Suprapubic skin (tissue), 4 donors: ENCODE measurements around the gene TNXB. TPM values are rescaled to one million over a fixed set of nuclear protein-coding genes. Genes with fewer than 3 reads are reported as not detected.

ENCODE experiments used
- DNase-seq, 2 donors: peaks; one replicate each; pipeline ENCODE4 v3.0.0-alpha.2; 2019; ENCODE audit warnings: low spot score in 2 of 2
- H3K27ac ChIP-seq: fragments of 200-600 bp; sonication (generic); one replicate; pipeline ENCODE4 v1.5.1; 2019
- H3K27me3 ChIP-seq: fragments of 200-600 bp; sonication (generic); one replicate; pipeline ENCODE4 v1.5.1; 2019
- H3K36me3 ChIP-seq: fragments of 200-600 bp; sonication (generic); one replicate; pipeline ENCODE4 v1.5.1; 2019
- H3K4me1 ChIP-seq: fragments of 200-600 bp; sonication (generic); one replicate; pipeline ENCODE4 v1.5.1; 2019
- H3K4me3 ChIP-seq: fragments of 200-600 bp; sonication (generic); one replicate; pipeline ENCODE4 v1.5.1; 2019; ENCODE audit warnings: mild to moderate bottlenecking
- H3K9me3 ChIP-seq: fragments of 200-600 bp; sonication (generic); one replicate; pipeline ENCODE4 v1.5.1; 2019
- EP300 ChIP-seq: sonication (generic); formaldehyde crosslinking; IDR thresholded peaks from one replicate; pipeline ENCODE4 v1.6.1; 2017; ENCODE audit warnings: antibody characterized with exemption
- POLR2A ChIP-seq, 2 donors: fragments of 450-650 bp; IDR thresholded peaks; one replicate each; pipeline ENCODE4 v1.6.1; 2017; ENCODE audit warnings: antibody characterized with exemption in 2 of 2, mild to moderate bottlenecking in 2 of 2, moderate library complexity in 2 of 2
- POLR2AphosphoS5 ChIP-seq, 3 donors: sonication (generic); formaldehyde crosslinking; IDR thresholded peaks; one replicate each; pipeline ENCODE4 v1.6.1; 2017; ENCODE audit warnings: antibody characterized with exemption in 3 of 3
- WGBS: methylation state at CpG from one replicate; pipeline ENCODE4 v1.1.5; 2018; 5-methylcytosine and 5-hydroxymethylcytosine counted together
- total RNA-seq, 4 donors: library from RNA; depleted of rRNA; stranded (reverse); fragments of >200 nt; gene quantifications; one replicate each; pipeline ENCODE4 v1.1.0, GENCODE V29; 2016
- TF ChIP-seq, protein P1 (sequence below), 2 donors: fragments of 200-600 bp in 1 of 2; fragments of 450-650 bp in 1 of 2; sonication (generic) in 1 of 2; IDR thresholded peaks; one replicate each; pipeline ENCODE4 v1.5.1; 2016 to 2019; ENCODE audit warnings: antibody characterized with exemption in 2 of 2, mild to moderate bottlenecking in 1 of 2, moderate library complexity in 1 of 2

The TNXB gene
- total RNA-seq, 4 donors from 2014 or later = 25.7 to 52.5 (median 40.2) TPM

DNA sequence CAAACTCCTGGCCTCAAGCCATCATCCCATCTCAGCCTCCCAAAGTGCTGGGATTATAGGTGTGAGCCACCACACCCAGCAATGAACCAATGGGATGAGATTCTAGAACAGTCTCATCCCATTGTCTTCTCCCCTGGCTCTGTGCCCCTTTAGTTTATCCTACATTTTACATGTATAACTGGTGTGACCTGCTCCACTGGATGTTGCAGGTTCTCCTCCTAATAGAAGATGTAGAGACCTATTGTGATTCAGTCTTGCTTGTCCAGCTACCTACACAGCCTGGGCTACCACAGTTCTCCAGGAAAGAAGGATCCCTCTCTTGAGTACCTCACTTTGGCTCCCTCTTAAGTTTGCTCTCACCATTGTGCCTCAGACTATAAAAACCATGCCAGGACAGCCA lies 23.0 kb upstream of the TNXB start:
- Histone ChIP-seq H3K27me3 (no peaks in the 10 kb centered on the region), H3K4me3 (no peak overlapping the region), H3K36me3 (no peaks in the 10 kb centered on the region), H3K27ac (peak overlapping the region; percentile 69), H3K4me1 (peaks cover 27% of the 10 kb centered on the region), H3K9me3 (no peaks in the 10 kb centered on the region)
- peak in 1 of 2 donors; percentile 32 for DNase-seq
- TF ChIP-seq EP300 = no peak
- TF ChIP-seq, protein P1, sequence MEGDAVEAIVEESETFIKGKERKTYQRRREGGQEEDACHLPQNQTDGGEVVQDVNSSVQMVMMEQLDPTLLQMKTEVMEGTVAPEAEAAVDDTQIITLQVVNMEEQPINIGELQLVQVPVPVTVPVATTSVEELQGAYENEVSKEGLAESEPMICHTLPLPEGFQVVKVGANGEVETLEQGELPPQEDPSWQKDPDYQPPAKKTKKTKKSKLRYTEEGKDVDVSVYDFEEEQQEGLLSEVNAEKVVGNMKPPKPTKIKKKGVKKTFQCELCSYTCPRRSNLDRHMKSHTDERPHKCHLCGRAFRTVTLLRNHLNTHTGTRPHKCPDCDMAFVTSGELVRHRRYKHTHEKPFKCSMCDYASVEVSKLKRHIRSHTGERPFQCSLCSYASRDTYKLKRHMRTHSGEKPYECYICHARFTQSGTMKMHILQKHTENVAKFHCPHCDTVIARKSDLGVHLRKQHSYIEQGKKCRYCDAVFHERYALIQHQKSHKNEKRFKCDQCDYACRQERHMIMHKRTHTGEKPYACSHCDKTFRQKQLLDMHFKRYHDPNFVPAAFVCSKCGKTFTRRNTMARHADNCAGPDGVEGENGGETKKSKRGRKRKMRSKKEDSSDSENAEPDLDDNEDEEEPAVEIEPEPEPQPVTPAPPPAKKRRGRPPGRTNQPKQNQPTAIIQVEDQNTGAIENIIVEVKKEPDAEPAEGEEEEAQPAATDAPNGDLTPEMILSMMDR (IDR thresholded peaks at IDR 0.05) = no peak
- no peak for TF ChIP-seq POLR2AphosphoS5 (IDR thresholded peaks at IDR 0.05)
- TF ChIP-seq POLR2A (IDR thresholded peaks at IDR 0.05) = no peak

- no peaks in the 10 kb centered on the region for H3K9me3 ChIP-seq
- TF ChIP-seq, protein P1 (IDR thresholded peaks at IDR 0.05) = no peak
- TF ChIP-seq POLR2AphosphoS5 (IDR thresholded peaks at IDR 0.05) = no peak
- no peak for TF ChIP-seq EP300
- no peak for TF ChIP-seq POLR2A (IDR thresholded peaks at IDR 0.05)
- peaks cover 33% of the 10 kb centered on the region for H3K4me1 ChIP-seq
- DNase-seq = no peak
- peak overlapping the region; percentile 32 for H3K27ac ChIP-seq
- peaks cover 3% of the 10 kb centered on the region for H3K36me3 ChIP-seq
- H3K4me3 ChIP-seq = no peak overlapping the region
- no peaks in the 10 kb centered on the region for H3K27me3 ChIP-seq
- 89% methylated on average over 14 of the region's 14 CpGs for WGBS
Observed at GRCh38 chr6:32131439-32131948, 22.4 kb upstream of the TNXB start.

DNA sequence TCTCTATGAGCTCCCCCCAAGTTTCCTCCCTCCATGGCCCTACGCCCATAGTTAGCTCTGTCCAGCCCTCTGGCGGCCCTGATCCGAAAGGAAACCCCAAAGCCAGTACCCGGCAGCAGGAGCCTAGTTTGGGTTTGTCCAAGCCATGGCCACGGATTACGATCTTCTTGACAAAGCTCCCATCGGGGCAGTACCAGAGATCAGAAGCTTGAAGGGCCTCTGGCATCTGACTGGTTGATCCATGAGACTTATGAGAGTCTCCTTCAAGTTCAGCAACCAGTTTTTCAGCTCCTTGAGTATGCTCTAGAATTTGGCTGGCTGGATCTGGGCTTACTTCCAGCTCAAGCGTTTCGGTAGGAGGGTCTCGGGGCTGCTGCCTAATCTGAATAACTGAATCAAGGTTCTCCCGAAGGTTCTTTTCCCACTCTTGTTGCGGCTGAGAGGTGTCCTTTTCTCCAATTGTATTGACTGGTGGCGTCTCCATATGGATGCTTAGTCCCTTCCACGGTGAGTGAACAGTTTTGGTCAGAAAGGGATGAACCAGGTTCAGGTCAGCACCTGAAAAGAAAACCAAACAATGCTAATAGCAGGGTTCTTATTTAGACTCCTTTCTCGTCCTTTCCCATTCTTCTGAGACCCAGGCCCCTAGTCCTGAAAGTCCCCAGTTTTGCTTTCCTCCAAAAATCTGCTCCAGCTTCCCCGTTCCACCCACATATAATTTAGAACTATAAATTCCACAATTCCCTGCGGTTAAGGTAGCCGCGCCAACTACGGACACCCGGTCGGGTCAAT lies 20.4 kb upstream of the TNXB start:
- no peak for DNase-seq
- TF ChIP-seq POLR2AphosphoS5 (IDR thresholded peaks at IDR 0.05) (peak in 1 of 3 donors; percentile 81), POLR2A (IDR thresholded peaks at IDR 0.05) (no peak), EP300 (no peak)
- H3K4me3 ChIP-seq = peak overlapping the region; percentile 97
- H3K27ac ChIP-seq = peak overlapping the region; percentile 93
- no peaks in the 10 kb centered on the region for H3K9me3 ChIP-seq
- H3K36me3 ChIP-seq = peaks cover 23% of the 10 kb centered on the region
- peaks cover 41% of the 10 kb centered on the region for H3K4me1 ChIP-seq
- H3K27me3 ChIP-seq = no peaks in the 10 kb centered on the region
- 28% methylated on average over 21 of the region's 22 CpGs for WGBS

DNA sequence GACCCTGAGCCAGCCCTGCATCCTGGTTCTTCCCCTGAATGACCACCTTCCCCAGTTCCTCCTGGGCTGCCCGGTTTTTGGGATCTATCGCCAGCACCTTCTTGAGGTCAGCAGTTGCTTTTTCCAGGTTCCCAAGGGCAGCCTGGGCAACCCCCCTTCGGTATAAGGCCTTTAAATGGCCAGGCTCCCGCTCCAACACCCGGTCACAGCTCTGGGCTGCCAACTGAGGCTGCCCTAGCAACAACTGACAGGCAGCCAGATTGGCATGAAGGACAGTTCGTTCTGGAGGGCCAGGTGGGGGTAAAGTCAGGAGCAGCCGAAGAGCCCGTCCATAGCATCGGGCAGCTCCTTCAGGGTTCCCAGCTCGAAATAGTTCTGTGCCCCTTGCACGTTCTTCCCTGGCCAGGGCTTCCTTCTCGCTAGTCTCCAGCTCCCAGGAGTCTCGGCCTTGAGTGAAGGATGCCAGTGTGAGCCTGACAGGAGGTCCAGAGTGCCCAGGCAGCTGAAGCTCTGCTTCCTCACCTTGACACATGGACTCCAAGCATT lies 19.7 kb upstream of the TNXB start:
- TF ChIP-seq POLR2AphosphoS5 (IDR thresholded peaks at IDR 0.05) (no peak), POLR2A (IDR thresholded peaks at IDR 0.05) (no peak), EP300 (no peak)
- TF ChIP-seq, protein P1 (IDR thresholded peaks at IDR 0.05) = no peak
- DNase-seq = no peak
- Histone ChIP-seq H3K27me3 (no peaks in the 10 kb centered on the region), H3K4me3 (peak overlapping the region; percentile 97), H3K9me3 (no peaks in the 10 kb centered on the region), H3K36me3 (peaks cover 30% of the 10 kb centered on the region), H3K4me1 (peaks cover 41% of the 10 kb centered on the region), H3K27ac (peak overlapping the region; percentile 93)
- WGBS = 93% methylated on average over 13 of the region's 13 CpGs

DNA sequence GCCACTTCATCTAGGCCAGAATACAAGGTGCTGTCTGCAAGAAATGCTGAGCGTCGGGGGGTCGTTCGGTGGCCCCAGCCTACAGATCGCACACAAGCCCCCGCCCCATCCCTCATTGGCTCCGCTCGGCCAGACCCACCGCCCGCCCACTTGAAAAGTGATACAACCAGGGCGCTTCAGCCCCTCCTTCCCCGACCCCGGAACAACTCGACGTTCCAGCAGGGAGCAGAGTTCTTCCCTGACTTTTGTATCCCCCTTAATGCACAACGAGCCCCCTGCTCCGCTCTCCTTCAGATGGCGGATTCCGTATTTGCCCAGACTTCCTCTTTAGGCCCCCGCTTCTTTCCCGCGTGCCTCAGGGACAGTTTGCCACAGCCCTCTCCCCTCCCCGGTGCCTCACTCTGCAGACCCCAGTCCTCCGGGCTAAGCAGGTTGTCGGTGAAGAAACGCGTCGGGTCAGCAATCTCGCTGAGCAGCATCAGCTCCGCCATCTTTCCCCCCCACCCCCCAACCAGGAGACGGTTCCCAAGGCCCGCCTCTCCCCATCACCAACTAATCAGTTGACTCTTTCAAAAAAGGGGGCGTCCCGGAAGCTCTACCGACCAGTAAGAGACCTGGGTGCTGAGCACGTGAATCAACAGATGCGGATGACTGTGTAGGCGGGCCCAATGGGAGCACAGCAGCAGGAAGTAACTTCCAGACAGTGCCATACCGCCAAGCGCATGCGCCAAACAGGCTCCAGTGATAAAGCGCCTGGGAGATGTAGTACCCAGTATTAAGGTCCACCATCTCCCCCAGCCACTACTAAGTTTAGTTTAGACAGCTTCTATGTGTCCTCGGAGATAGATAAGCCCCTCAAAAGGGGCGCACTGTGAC lies 18.8 kb upstream of the TNXB start, which contains the start of gene ATF6B:
ATF6B (minus strand) TSS at position 530 of the 876 bp plus-strand sequence; CDS start at position 491, 39 bp downstream.
- no peaks in the 10 kb centered on the region for H3K9me3 ChIP-seq
- no peak for TF ChIP-seq EP300
- peak in 1 of 3 donors; percentile 18 for TF ChIP-seq POLR2AphosphoS5 (IDR thresholded peaks at IDR 0.05)
- TF ChIP-seq, protein P1 (IDR thresholded peaks at IDR 0.05) = no peak
- TF ChIP-seq POLR2A (IDR thresholded peaks at IDR 0.05) = peak in 1 of 2 donors; percentile 55
- peak within 1 kb of the TSS; percentile 93 for H3K27ac ChIP-seq
- no peaks in the 10 kb centered on the region for H3K27me3 ChIP-seq
- DNase-seq = peak; percentile 99 to 100
- H3K36me3 ChIP-seq = peaks cover 37% of the 10 kb centered on the region
- WGBS = under 1% methylated on average over 44 of the region's 44 CpGs
- H3K4me3 ChIP-seq = peak within 1 kb of the TSS; percentile 97
- peaks cover 41% of the 10 kb centered on the region for H3K4me1 ChIP-seq
